ENCODE results near the gene DUSP12.

The DUSP12 gene

DNA sequence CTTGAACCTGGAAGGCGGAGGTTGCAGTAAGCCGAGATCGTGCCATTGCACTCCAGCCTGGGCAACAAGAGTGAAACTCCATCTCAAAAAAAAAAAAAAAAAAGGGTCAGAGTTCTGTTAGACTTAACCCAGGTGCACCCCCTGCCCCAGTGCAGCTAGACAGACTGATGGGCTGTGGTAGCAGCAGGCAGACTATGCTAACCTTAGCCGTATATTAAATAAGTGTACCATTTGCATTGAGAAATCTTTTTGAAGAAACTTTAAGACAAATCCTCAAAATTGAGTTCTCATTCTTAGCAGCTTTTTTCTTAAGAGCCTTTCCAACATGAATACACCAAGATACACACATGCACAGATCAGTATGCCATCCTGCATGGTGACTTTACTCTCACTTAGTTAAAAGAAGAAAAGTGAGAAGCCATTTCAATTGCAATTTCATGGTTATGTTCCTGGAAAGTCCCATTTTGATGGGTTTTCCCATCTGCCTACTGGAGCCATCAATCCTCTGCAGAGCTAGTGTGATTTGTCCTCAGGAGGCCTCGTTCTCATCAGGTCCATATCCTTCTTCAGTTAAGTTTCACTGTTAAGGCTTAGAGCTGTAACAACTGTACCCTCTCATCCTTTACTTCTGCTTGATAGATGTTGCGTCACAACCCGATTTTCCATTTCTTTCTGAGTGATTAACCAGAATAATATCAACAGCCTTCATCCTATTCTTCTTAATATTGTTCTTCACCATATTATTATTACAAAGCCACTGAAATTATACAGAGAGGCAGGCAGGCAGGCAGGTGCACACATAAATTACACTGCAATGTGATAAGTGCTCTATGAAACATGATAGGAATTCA is 21.0 kb upstream of the DUSP12 start:
- TF ChIP-seq, protein P1, sequence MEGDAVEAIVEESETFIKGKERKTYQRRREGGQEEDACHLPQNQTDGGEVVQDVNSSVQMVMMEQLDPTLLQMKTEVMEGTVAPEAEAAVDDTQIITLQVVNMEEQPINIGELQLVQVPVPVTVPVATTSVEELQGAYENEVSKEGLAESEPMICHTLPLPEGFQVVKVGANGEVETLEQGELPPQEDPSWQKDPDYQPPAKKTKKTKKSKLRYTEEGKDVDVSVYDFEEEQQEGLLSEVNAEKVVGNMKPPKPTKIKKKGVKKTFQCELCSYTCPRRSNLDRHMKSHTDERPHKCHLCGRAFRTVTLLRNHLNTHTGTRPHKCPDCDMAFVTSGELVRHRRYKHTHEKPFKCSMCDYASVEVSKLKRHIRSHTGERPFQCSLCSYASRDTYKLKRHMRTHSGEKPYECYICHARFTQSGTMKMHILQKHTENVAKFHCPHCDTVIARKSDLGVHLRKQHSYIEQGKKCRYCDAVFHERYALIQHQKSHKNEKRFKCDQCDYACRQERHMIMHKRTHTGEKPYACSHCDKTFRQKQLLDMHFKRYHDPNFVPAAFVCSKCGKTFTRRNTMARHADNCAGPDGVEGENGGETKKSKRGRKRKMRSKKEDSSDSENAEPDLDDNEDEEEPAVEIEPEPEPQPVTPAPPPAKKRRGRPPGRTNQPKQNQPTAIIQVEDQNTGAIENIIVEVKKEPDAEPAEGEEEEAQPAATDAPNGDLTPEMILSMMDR (IDR thresholded peaks at IDR 0.05; ENCODE audit: low read depth, low read length): no peak
- H3K4me3 ChIP-seq (ENCODE audit: low read depth, low read length): no peak overlapping the region

DNA sequence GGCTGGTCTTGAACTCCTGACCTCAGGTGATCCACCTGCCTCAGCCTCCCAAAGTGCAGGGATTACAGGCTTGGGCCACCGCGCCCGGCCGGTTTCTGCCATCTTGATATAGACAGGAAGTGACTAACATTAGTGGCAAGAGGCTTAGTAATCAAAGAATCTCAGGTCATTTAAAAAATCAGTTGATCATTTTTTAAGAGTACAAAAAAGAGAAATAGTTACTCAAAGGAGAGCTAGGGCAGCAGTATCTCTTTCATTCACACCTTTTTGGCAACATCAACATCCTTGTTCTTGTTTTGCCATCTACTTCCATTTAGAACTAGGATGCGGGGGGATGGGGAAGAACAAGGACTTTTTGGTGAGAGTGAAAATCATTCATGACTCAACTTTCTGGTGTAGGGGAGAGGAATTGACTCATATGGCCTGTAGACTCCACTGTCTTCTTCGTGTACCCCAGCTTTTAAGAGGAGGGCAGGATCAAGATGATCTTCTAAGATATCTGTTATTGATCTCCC is 19.5 kb upstream of the DUSP12 start:
- TF ChIP-seq, protein P1 (IDR thresholded peaks at IDR 0.05; ENCODE audit: low read depth, low read length): no peak
- H3K4me3 ChIP-seq (ENCODE audit: low read depth, low read length): no peak overlapping the region

DNA sequence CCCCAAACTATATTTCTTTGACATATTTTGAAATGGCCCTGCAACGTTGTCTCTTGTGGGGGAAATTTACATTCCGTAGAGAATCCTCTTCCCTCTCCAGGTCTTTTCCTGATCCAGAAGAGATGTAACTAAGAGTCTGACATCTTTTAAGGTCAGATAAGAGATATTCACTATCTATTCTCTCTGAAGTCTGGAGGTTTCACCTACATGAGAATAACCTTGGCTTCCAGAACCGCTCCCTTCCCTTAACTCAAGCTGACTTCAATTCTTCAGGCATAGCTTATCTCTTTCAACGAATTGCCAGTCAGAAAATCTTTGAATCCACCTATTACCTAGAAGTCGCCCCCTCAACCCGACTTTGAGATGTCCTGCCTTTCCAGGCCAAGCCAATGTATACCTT is 18.3 kb upstream of the DUSP12 start:
- TF ChIP-seq, protein P1 (IDR thresholded peaks at IDR 0.05; ENCODE audit: low read depth, low read length): no peak
- no peak overlapping the region for H3K4me3 ChIP-seq (ENCODE audit: low read depth, low read length)

DNA sequence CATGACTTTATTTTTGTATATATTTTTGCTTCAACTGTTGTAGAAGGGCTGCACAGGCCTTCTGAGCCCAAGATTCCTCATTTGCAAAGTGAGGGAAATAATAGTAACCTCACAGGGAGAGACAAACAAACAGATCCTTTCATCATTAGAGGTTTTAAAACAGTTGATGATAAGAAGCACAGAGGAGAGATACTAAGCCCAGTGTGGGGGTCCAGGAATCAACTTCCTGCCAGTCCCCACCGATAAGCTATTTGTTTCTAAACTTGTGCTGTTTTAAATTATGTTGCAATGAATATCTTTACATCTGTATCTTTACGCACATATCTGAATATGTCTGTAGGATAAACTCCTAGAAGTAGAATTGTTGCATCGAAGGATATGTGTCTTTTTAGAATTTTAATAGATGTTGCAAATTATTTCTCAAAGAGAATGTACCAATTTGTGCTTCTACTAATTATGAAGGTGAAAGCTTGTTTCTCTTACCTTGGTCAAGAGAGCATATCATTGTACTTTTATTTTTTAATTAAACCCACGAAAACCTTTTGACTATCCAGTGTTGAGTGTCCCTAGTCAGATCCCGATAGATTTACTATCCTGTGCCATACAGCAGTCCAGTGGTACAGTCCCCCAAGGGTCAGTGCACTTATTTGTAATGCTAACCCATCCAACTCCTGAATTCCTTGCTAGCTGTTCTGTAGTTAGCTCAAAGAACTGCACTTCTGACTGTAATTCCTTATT is 17.4 kb upstream of the DUSP12 start:
- TF ChIP-seq, protein P1 (IDR thresholded peaks at IDR 0.05; ENCODE audit: low read depth, low read length): no peak
- H3K4me3 ChIP-seq (ENCODE audit: low read depth, low read length): no peak overlapping the region

DNA sequence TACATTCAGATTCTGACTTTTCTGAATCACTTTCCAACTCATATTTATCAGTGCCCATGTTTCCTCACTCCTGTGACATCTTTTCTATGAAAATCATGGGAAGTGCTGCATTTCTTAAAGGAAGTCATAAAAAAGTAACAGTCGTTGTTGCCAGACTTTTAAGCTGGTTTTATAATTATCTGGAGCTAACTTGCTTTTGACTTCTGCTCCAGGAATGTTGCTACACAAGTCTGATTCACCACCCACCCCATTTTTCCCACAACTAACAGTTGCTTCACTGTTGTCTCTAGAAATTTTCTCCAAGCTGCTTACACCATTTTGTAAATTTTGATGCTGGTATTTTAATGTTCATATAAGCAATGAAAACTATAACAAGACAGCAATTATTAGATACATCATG is 16.1 kb upstream of the DUSP12 start:
- no peak overlapping the region for H3K4me3 ChIP-seq (ENCODE audit: low read depth, low read length)
- TF ChIP-seq, protein P1 (IDR thresholded peaks at IDR 0.05; ENCODE audit: low read depth, low read length): no peak

DNA sequence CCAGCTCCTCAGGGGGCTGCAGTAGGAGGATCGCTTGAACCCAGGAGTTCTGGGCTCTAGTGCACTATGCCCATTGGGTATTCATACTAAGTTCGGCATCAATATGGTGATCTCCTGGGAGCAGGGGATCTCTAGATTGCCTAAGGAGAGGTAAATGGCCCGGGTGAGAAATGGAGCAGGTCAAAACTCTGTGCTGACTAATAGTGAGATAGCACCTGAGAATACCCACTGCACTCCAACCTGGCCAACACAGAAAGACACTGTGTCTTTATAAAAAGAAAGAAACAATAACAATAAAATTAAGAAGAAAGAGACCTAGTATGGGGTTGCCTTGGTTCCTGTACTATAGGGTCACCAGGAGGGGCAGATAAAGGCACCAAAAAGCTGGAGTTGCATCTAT is 13.7 kb upstream of the DUSP12 start:
- no peak overlapping the region for H3K4me3 ChIP-seq (ENCODE audit: low read depth, low read length)

More for the DNA sequence above, 13.7 kb upstream of the DUSP12 start:
- TF ChIP-seq, protein P1 (IDR thresholded peaks at IDR 0.05; ENCODE audit: low read depth, low read length): no peak
